Fibroblast of villous mesenchyme (primary cell): Measurements from ENCODE around the gene SHISAL1. TPM values are rescaled to one million over a fixed set of nuclear protein-coding genes. Genes with fewer than 3 reads are reported as not detected.

Source experiments
- DNase-seq: peaks from one replicate; pipeline ENCODE4 v3.0.0-alpha.2; 2010; ENCODE audit warnings: low read depth
- H3K4me3 ChIP-seq: 2 replicates; pipeline ENCODE4 v1.5.1; 2011; ENCODE audit warnings: low read depth, mild to moderate bottlenecking, low read length
- CTCF ChIP-seq: IDR thresholded peaks from 2 replicates; pipeline ENCODE4 v1.5.1; 2012; ENCODE audit warnings: low read depth, mild to moderate bottlenecking, low read length; ENCODE audit not compliant: insufficient read depth
- total RNA-seq: library from RNA; depleted of rRNA; stranded (reverse); fragments of >200 nt; gene quantifications from 2 replicates; pipeline ENCODE4 v1.2.3, GENCODE V29; 2012

The SHISAL1 gene
- total RNA-seq, 1 donor, result 3.0 TPM

- no peak for TF ChIP-seq CTCF
- no peak for DNase-seq
- no peak overlapping the region for H3K4me3 ChIP-seq
These were observed 102.0 kb downstream of the SHISAL1 start for GRCh38 chr22:44210722-44211121.

- H3K4me3 ChIP-seq, result no peak overlapping the region
- no peak for TF ChIP-seq CTCF
- DNase-seq, result no peak
These were observed 103.4 kb downstream of the SHISAL1 start for GRCh38 chr22:44209343-44209742.

- no peak for DNase-seq
- H3K4me3 ChIP-seq, result no peak overlapping the region
- TF ChIP-seq CTCF, result no peak
These were observed 104.8 kb downstream of the SHISAL1 start for GRCh38 chr22:44207981-44208317.

GRCh38 chr22:44207173-44207980 lies 105.4 kb downstream of the SHISAL1 start:
- no peak for TF ChIP-seq CTCF
- no peak for DNase-seq

GRCh38 chr22:44206696-44207095 lies 106.1 kb downstream of the SHISAL1 start:
- DNase-seq, result no peak
- no peak for TF ChIP-seq CTCF
- H3K4me3 ChIP-seq, result no peak overlapping the region

More at GRCh38 chr22:44207173-44207980, 105.4 kb downstream of the SHISAL1 start:
- no peak overlapping the region for H3K4me3 ChIP-seq

- no peak for DNase-seq
- no peak overlapping the region for H3K4me3 ChIP-seq
- no peak for TF ChIP-seq CTCF
These were observed 106.5 kb downstream of the SHISAL1 start for GRCh38 chr22:44206330-44206645.
